H9 (cell line): ENCODE results near the gene PCGF3. TPM values are rescaled to one million over a fixed set of nuclear protein-coding genes. Genes with fewer than 3 reads are reported as not detected.
A peak's percentile ranks its signal among the peaks of the same experiment; 100 is the strongest.

Experiments
- DNase-seq: peaks from one replicate; pipeline ENCODE4 v3.0.0-alpha.2; 2017
- H2AFZ ChIP-seq: one replicate; pipeline ENCODE4 v1.6.1; 2013; ENCODE audit warnings: mild to moderate bottlenecking, low read length, control low read depth, moderate library complexity
- H2AK5ac ChIP-seq: 2 replicates; pipeline ENCODE4 v1.6.1; 2013; ENCODE audit warnings: low read length, control low read depth, mixed read lengths; ENCODE audit not compliant: insufficient read length
- H2BK120ac ChIP-seq: one replicate; pipeline ENCODE4 v1.6.1; 2013; ENCODE audit warnings: low read depth, mild to moderate bottlenecking, low read length, control low read depth, inconsistent platforms; ENCODE audit not compliant: poor library complexity, severe bottlenecking
- H2BK12ac ChIP-seq: 2 replicates; pipeline ENCODE4 v1.6.1; 2013; ENCODE audit warnings: low read length, control low read depth, mixed read lengths, low read depth; ENCODE audit not compliant: insufficient read length
- H2BK15ac ChIP-seq: 2 replicates; pipeline ENCODE4 v1.6.1; 2013; ENCODE audit warnings: low read depth, low read length, control low read depth
- H2BK20ac ChIP-seq: one replicate; pipeline ENCODE4 v1.6.1; 2013; ENCODE audit warnings: low read depth, mild to moderate bottlenecking, low read length, control low read depth, inconsistent platforms; ENCODE audit not compliant: poor library complexity, severe bottlenecking
- H2BK5ac ChIP-seq: 2 replicates; pipeline ENCODE4 v1.6.1; 2013; ENCODE audit warnings: low read length, control low read depth, mixed read lengths; ENCODE audit not compliant: insufficient read length
- H3K14ac ChIP-seq: 2 replicates; pipeline ENCODE4 v1.6.1; 2013; ENCODE audit warnings: low read length, control low read depth; ENCODE audit not compliant: insufficient read depth
- H3K18ac ChIP-seq: 2 replicates; pipeline ENCODE4 v1.6.1; 2013; ENCODE audit warnings: low read depth, mild to moderate bottlenecking, mixed read lengths, low read length, control low read depth; ENCODE audit not compliant: insufficient read length
- H3K23ac ChIP-seq: 2 replicates; pipeline ENCODE4 v1.6.1; 2013; ENCODE audit warnings: low read length, control low read depth, mixed read lengths, low read depth; ENCODE audit not compliant: insufficient read length
- H3K23me2 ChIP-seq: 2 replicates; pipeline ENCODE4 v1.6.1; 2013; ENCODE audit warnings: low read depth, mild to moderate bottlenecking, mixed read lengths, low read length, control low read depth; ENCODE audit not compliant: insufficient read length, poor library complexity, severe bottlenecking
- H3K27ac ChIP-seq: 2 replicates; pipeline ENCODE4 v1.5.1; 2013; ENCODE audit warnings: low read length, control low read depth, mixed read lengths, low read depth; ENCODE audit not compliant: insufficient read length
- H3K27me3 ChIP-seq: 2 replicates; pipeline ENCODE4 v1.6.1; 2013; ENCODE audit warnings: low read length, control low read depth, inconsistent platforms; ENCODE audit not compliant: insufficient read depth
- H3K4ac ChIP-seq: 2 replicates; pipeline ENCODE4 v1.6.1; 2013; ENCODE audit warnings: low read depth, mild to moderate bottlenecking, control low read depth, inconsistent platforms, low read length, moderate library complexity
- H3K4me1 ChIP-seq: 2 replicates; pipeline ENCODE4 v1.6.1; 2013; ENCODE audit warnings: low read length, control low read depth, inconsistent platforms; ENCODE audit not compliant: insufficient read depth
- H3K4me2 ChIP-seq: 2 replicates; pipeline ENCODE4 v1.6.1; 2013; ENCODE audit warnings: low read length, control low read depth, mixed read lengths; ENCODE audit not compliant: insufficient read length, insufficient read depth
- H3K56ac ChIP-seq: 2 replicates; pipeline ENCODE4 v1.6.1; 2013; ENCODE audit warnings: low read depth, mild to moderate bottlenecking, mixed read lengths, low read length, control low read depth; ENCODE audit not compliant: insufficient read length
- H3K79me1 ChIP-seq: 2 replicates; pipeline ENCODE4 v1.6.1; 2013; ENCODE audit warnings: low read depth, mild to moderate bottlenecking, moderate library complexity, low read length, control low read depth, inconsistent platforms; ENCODE audit not compliant: insufficient read depth, poor library complexity, severe bottlenecking
- H3K79me2 ChIP-seq: 2 replicates; pipeline ENCODE4 v1.6.1; 2013; ENCODE audit warnings: low read length, control low read depth, inconsistent platforms; ENCODE audit not compliant: insufficient read depth
- H3K9ac ChIP-seq: 2 replicates; pipeline ENCODE4 v1.6.1; 2013; ENCODE audit warnings: low read length, control low read depth, mixed read lengths; ENCODE audit not compliant: insufficient read length; ENCODE audit errors: extremely low read depth
- H3K9me3 ChIP-seq: one replicate; pipeline ENCODE4 v1.6.1; 2013; ENCODE audit warnings: low read depth, low read length, inconsistent platforms; ENCODE audit not compliant: control insufficient read depth
- H3T11ph ChIP-seq: one replicate; pipeline ENCODE4 v1.6.1; 2013; ENCODE audit warnings: mild to moderate bottlenecking, low read length, control low read depth, inconsistent platforms
- H4K20me1 ChIP-seq: one replicate; pipeline ENCODE4 v1.6.1; 2013; ENCODE audit not compliant: control insufficient read depth, insufficient read length, insufficient read depth
- H4K5ac ChIP-seq: 2 replicates; pipeline ENCODE4 v1.6.1; 2013; ENCODE audit warnings: low read depth, mild to moderate bottlenecking, mixed read lengths, low read length, control low read depth; ENCODE audit not compliant: insufficient read length
- H4K8ac ChIP-seq: replicated peaks from 2 replicates; pipeline ENCODE4 v1.6.1; 2013; ENCODE audit warnings: low read length, control low read depth, mixed read lengths, low read depth; ENCODE audit not compliant: insufficient read length
- H4K91ac ChIP-seq: 2 replicates; pipeline ENCODE4 v1.6.1; 2013; ENCODE audit warnings: low read depth, mild to moderate bottlenecking, moderate library complexity, mixed read lengths, low read length, control low read depth; ENCODE audit not compliant: insufficient read length
- H3K27ac Mint-ChIP-seq, 3 experiments: 2 replicates in 2 of 3; 3 replicates in 1 of 3; pipeline ENCODE4 v1.8.0; 2020 to 2021; ENCODE audit warnings: mixed read lengths in 3 of 3, mild to moderate bottlenecking in 1 of 3, moderate library complexity in 1 of 3
- H3K27me3 Mint-ChIP-seq: 2 replicates; pipeline ENCODE4 v1.8.0; 2021; ENCODE audit warnings: low read depth, mild to moderate bottlenecking, moderate library complexity, mixed read lengths
- H3K36me3 Mint-ChIP-seq, 3 experiments: 2 replicates in 2 of 3; 3 replicates in 1 of 3; pipeline ENCODE4 v1.8.0; 2020 to 2021; ENCODE audit warnings: low read depth in 3 of 3, mixed read lengths in 3 of 3; ENCODE audit not compliant: insufficient read depth in 1 of 3
- H3K4me1 Mint-ChIP-seq, 2 experiments: 2 replicates each; pipeline ENCODE4 v1.8.0; 2020; ENCODE audit warnings: mixed read lengths in 2 of 2
- H3K4me3 Mint-ChIP-seq, 2 experiments: 2 replicates in 1 of 2; 3 replicates in 1 of 2; pipeline ENCODE4 v1.8.0; 2020 to 2021; ENCODE audit warnings: mild to moderate bottlenecking in 2 of 2, mixed read lengths in 2 of 2, moderate library complexity in 1 of 2
- H3K9me3 Mint-ChIP-seq, 2 experiments: 2 replicates in 1 of 2; 3 replicates in 1 of 2; pipeline ENCODE4 v1.8.0; 2020; ENCODE audit warnings: mild to moderate bottlenecking in 2 of 2, mixed read lengths in 2 of 2, moderate library complexity in 1 of 2
- WGBS: extraction: QIAGEN DNeasy Blood & Tissue Kit; methylation state at CpG from one replicate; pipeline ENCODE4 v1.1.7; 2013; ENCODE audit warnings: missing lambda C conversion rate, low lambda C conversion rate, mixed read lengths; ENCODE audit not compliant: insufficient read length; ENCODE audit errors: extremely low coverage; 5-methylcytosine and 5-hydroxymethylcytosine counted together
- total RNA-seq: library from RNA; stranded (reverse); gene quantifications from 2 replicates; pipeline ENCODE4 v1.2.1, GENCODE V29; 2021
- TF ChIP-seq, protein P1 (sequence below): fragments of 200-600 bp; sonication (generic); conservative IDR thresholded peaks from 3 replicates; pipeline ENCODE4 v1.8.0; 2021; ENCODE audit warnings: antibody characterized with exemption, mild to moderate bottlenecking

Gene PCGF3
- total RNA-seq, 1 experiment from 2014 or later, result 43.1 TPM

DNA sequence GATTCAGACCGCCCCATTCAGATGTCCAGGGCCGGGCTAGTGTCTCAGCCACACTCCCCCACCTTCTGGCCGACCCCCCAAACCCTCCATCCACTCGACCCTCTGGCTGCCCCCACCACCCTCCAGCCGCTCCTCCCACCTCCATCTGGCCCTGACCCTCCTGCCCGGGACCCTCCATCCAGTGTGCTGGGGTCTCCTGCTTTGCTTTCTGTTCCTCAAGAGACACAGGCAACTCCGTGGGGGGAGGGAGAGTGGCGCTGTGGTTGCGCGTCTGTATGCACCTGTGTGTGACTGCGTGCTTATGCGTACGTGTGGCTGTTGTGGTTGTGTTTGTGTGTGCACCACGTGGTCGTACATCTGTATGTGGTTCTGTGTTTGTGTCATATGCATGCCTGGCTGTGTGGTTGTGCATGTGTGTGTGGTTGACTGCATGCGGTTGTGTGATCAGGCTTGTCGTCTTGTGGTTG, 87.0 kb downstream of the PCGF3 start:
- Histone ChIP-seq H4K8ac (no peak overlapping the region), H2BK20ac (no peak overlapping the region), H3K4me1 (no peaks in the 10 kb centered on the region; the same call in 1 of the 2 replicates), H4K91ac (no peak overlapping the region), H3K9me3 (no peaks in the 10 kb centered on the region), H3K4me2 (no peak overlapping the region), H3K23me2 (no peaks in the 10 kb centered on the region), H2AK5ac (no peak overlapping the region), H3K27ac (no peak overlapping the region), H4K5ac (no peak overlapping the region), H2BK12ac (no peak overlapping the region), H3K23ac (no peak overlapping the region), H3K14ac (no peak overlapping the region), H2BK120ac (no peak overlapping the region), H2BK5ac (no peak overlapping the region), H4K20me1 (no peaks in the 10 kb centered on the region), H3K56ac (no peak overlapping the region), H3K79me2 (no peaks in the 10 kb centered on the region), H3K27me3 (peaks cover 7% of the 10 kb centered on the region; the same call in 1 of the 2 replicates), H3K4ac (no peak overlapping the region), H3K79me1 (no peaks in the 10 kb centered on the region), H3K9ac (no peak overlapping the region), H2BK15ac (no peak overlapping the region), H3K18ac (no peak overlapping the region), H2AFZ (no peak overlapping the region), H3T11ph (no peak overlapping the region)
- TF ChIP-seq, protein P1, sequence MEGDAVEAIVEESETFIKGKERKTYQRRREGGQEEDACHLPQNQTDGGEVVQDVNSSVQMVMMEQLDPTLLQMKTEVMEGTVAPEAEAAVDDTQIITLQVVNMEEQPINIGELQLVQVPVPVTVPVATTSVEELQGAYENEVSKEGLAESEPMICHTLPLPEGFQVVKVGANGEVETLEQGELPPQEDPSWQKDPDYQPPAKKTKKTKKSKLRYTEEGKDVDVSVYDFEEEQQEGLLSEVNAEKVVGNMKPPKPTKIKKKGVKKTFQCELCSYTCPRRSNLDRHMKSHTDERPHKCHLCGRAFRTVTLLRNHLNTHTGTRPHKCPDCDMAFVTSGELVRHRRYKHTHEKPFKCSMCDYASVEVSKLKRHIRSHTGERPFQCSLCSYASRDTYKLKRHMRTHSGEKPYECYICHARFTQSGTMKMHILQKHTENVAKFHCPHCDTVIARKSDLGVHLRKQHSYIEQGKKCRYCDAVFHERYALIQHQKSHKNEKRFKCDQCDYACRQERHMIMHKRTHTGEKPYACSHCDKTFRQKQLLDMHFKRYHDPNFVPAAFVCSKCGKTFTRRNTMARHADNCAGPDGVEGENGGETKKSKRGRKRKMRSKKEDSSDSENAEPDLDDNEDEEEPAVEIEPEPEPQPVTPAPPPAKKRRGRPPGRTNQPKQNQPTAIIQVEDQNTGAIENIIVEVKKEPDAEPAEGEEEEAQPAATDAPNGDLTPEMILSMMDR, result no peak
- H3K4me1 Mint-ChIP-seq, result peaks cover 17 to 23% of the 10 kb centered on the region in 2 experiments
- DNase-seq, result no peak
- peaks cover 68% of the 10 kb centered on the region for H3K27me3 Mint-ChIP-seq
- 0 out of 7 replicates have a peak, but pooled peaks cover 0 to 1% (median 0%) of the 10 kb centered on the region in 3 experiments for H3K36me3 Mint-ChIP-seq
- H3K4me3 Mint-ChIP-seq, result peak overlapping the region in 1 of 2 experiments; percentile 55; a peak in 1 of 5 replicates
- WGBS, result no CpG with 5 or more reads among the region's 17 CpGs
- H3K27ac Mint-ChIP-seq, result no peak overlapping the region; a peak in 1 of 7 replicates
- H3K9me3 Mint-ChIP-seq, result peaks cover 0 to 2% of the 10 kb centered on the region in 2 experiments; a peak in 1 of 5 replicates
